Liver (tissue), 9 donors: ENCODE measurements around the gene TM9SF1. TPM values are rescaled to one million over a fixed set of nuclear protein-coding genes. Genes with fewer than 3 reads are reported as not detected.

Source experiments
- DNase-seq: peaks from one replicate; pipeline ENCODE4 v3.0.0-alpha.2; 2017; ENCODE audit warnings: low spot score
- H3K27ac ChIP-seq, 2 donors: one replicate each; pipeline ENCODE4 v1.7.0; 2013; ENCODE audit warnings: inconsistent platforms in 2 of 2, low read length in 2 of 2, control low read depth in 1 of 2, low read depth in 1 of 2, mild to moderate bottlenecking in 1 of 2
- H3K27me3 ChIP-seq, 4 donors: one replicate each; pipeline versions ENCODE4 v1.6.1 to v1.7.0; 2013; ENCODE audit warnings: low read length in 3 of 4, inconsistent platforms in 1 of 4, mild to moderate bottlenecking in 1 of 4, moderate library complexity in 1 of 4; ENCODE audit not compliant: control insufficient read depth in 4 of 4, insufficient read depth in 4 of 4
- H3K36me3 ChIP-seq, 4 donors: one replicate each; pipeline versions ENCODE4 v1.6.1 to v1.7.0; 2013; ENCODE audit warnings: low read length in 3 of 4, mild to moderate bottlenecking in 3 of 4, low read depth in 1 of 4, moderate library complexity in 1 of 4; ENCODE audit not compliant: control insufficient read depth in 4 of 4, insufficient read depth in 3 of 4
- H3K4me1 ChIP-seq, 4 donors: one replicate each; pipeline versions ENCODE4 v1.6.1 to v1.7.0; 2013; ENCODE audit warnings: low read length in 3 of 4, mild to moderate bottlenecking in 3 of 4, moderate library complexity in 1 of 4; ENCODE audit not compliant: control insufficient read depth in 4 of 4, insufficient read depth in 4 of 4
- H3K4me3 ChIP-seq, 3 donors: one replicate each; pipeline versions ENCODE4 v1.6.1 to v1.7.0; 2013; ENCODE audit warnings: low read length in 3 of 3, control low read depth in 1 of 3, low read depth in 1 of 3, mild to moderate bottlenecking in 1 of 3
- H3K9ac ChIP-seq, 2 donors: one replicate each; pipeline ENCODE4 v1.7.0; 2013; ENCODE audit warnings: low read length in 2 of 2, mild to moderate bottlenecking in 2 of 2, moderate library complexity in 2 of 2, control low read depth in 1 of 2, low read depth in 1 of 2
- H3K9me3 ChIP-seq, 4 donors: one replicate each; pipeline versions ENCODE4 v1.6.1 to v1.7.0; 2013; ENCODE audit warnings: low read length in 3 of 4; ENCODE audit not compliant: control insufficient read depth in 4 of 4
- CTCF ChIP-seq: fragments of 150-350 bp; IDR thresholded peaks from 2 replicates; pipeline ENCODE4 v1.5.1; 2017; ENCODE audit warnings: improper control_type of control experiment, low read depth, low read length; ENCODE audit not compliant: missing input control
- GABPA ChIP-seq, 2 donors: IDR thresholded peaks in 1 of 2; conservative IDR thresholded peaks in 1 of 2; 2 replicates each; pipeline ENCODE4 v1.6.1; 2016; ENCODE audit warnings: antibody characterized with exemption in 2 of 2, mild to moderate bottlenecking in 1 of 2, moderate library complexity in 1 of 2
- RAD21 ChIP-seq, 2 donors: IDR thresholded peaks; 2 replicates each; pipeline ENCODE4 v1.6.1; 2016; ENCODE audit warnings: antibody characterized with exemption in 2 of 2, mild to moderate bottlenecking in 2 of 2
- REST ChIP-seq: IDR thresholded peaks from 2 replicates; pipeline ENCODE4 v1.6.1; 2016; ENCODE audit warnings: antibody characterized with exemption, mild to moderate bottlenecking
- RXRA ChIP-seq, 2 donors: IDR thresholded peaks; 2 replicates each; pipeline ENCODE4 v1.6.1; 2017 to 2018; ENCODE audit warnings: antibody characterized with exemption in 2 of 2, mild to moderate bottlenecking in 1 of 2
- SP1 ChIP-seq: IDR thresholded peaks from 2 replicates; pipeline ENCODE4 v1.6.1; 2018; ENCODE audit warnings: antibody characterized with exemption, mild to moderate bottlenecking
- WGBS: extraction: QIAGEN DNeasy Blood & Tissue Kit; methylation state at CpG from one replicate; pipeline ENCODE4 v1.1.7; 2013; 5-methylcytosine and 5-hydroxymethylcytosine counted together
- polyA plus RNA-seq, 2 donors: library from polyadenylated mRNA; stranded (reverse) in 1 of 2; unstranded in 1 of 2; fragments of 200-250 nt in 1 of 2; fragments of >200 nt in 1 of 2; fragmentation: Nextera tagmentation in 1 of 2; extraction: Ambion mirVana in 1 of 2; gene quantifications; one replicate each; pipeline versions ENCODE4 v1.2.1 to v1.2.3, GENCODE V29; 2013 to 2015
- total RNA-seq, 2 donors: library from RNA; depleted of rRNA; stranded (reverse); fragments of >200 nt; gene quantifications; one replicate each; pipeline ENCODE4 v1.2.3, GENCODE V29; 2014
- donor health status: healthy.
- donor health status: healthy.
- donor health status: healthy.
- donor health status: healthy.
- donor health status: healthy.

The TM9SF1 gene
- total and polyA plus RNA-seq, 4 donors, result 27.5 to 76.2 (median 38.5) TPM

- Histone ChIP-seq H3K4me3 (peak overlapping the region in 1 of 3 donors; percentile 60), H3K9ac (peak overlapping the region; percentile 56 to 92), H3K36me3 (peaks cover 5 to 26% (median 23%) of the 10 kb centered on the region in 4 donors), H3K27ac (peak overlapping the region; percentile 99 to 100), H3K4me1 (peaks cover 10 to 47% (median 27%) of the 10 kb centered on the region in 4 donors), H3K9me3 (no peaks in the 10 kb centered on the region), H3K27me3 (no peaks in the 10 kb centered on the region)
- TF ChIP-seq GABPA (IDR thresholded peaks at IDR 0.05 in 1 of 2, conservative IDR thresholded peaks at IDR 0.05 in 1 of 2) (no peak), CTCF (no peak), REST (no peak)
- DNase-seq, result peak; percentile 34
- 55% methylated on average over 10 of the region's 10 CpGs for WGBS
Measured at GRCh38 chr14:24243336-24243836, 48.1 kb upstream of the TM9SF1 start.

GRCh38 chr14:24241829-24242443 is 46.7 kb upstream of the TM9SF1 start:
- H3K27ac ChIP-seq, result peak overlapping the region; percentile 99 to 100
- H3K27me3 ChIP-seq, result no peaks in the 10 kb centered on the region
- TF ChIP-seq CTCF (peak; percentile 66), RXRA (IDR thresholded peaks at IDR 0.05) (peak in 1 of 2 donors; percentile 36), REST (peak; percentile 16), SP1 (no peak), RAD21 (IDR thresholded peaks at IDR 0.05) (peak in 1 of 2 donors; percentile 40)
- H3K9ac ChIP-seq, result peak overlapping the region; percentile 89 to 93
- no peaks in the 10 kb centered on the region for H3K9me3 ChIP-seq
- WGBS, result 3% methylated on average over 39 of the region's 39 CpGs
- peak; percentile 93 for DNase-seq
- H3K36me3 ChIP-seq, result peaks cover 10 to 40% (median 34%) of the 10 kb centered on the region in 4 donors
- peak overlapping the region; percentile 60 to 91 (median 90) for H3K4me3 ChIP-seq
- peaks cover 10 to 45% (median 27%) of the 10 kb centered on the region in 4 donors for H3K4me1 ChIP-seq
